AG04449 (cell line): ENCODE results near the gene DDX24.

ENCODE experiments used
- CTCF ChIA-PET: fragments of 350-600 bp; formaldehyde crosslinking; extraction: SDS; loops from one replicate; lab custom pipeline; 2021; ENCODE audit warnings: antibody characterized with exemption; lab: Yijun Ruan, JAX
- POLR2A ChIA-PET: fragments of 400-600, 350-600 bp; formaldehyde crosslinking; extraction: SDS; loops from one replicate; lab custom pipeline; 2020; ENCODE audit warnings: antibody characterized with exemption, inconsistent platforms; lab: Yijun Ruan, JAX
- DNase-seq: peaks from one replicate; pipeline ENCODE4 v3.0.0-alpha.2; 2010; ENCODE audit warnings: low read depth, low spot score
- H3K4me3 ChIP-seq: 2 replicates; pipeline ENCODE4 v1.5.1; 2011; ENCODE audit warnings: low read depth, mild to moderate bottlenecking, control low read depth, low read length
- TF ChIP-seq, protein P1 (sequence below): IDR thresholded peaks from one replicate; pipeline ENCODE4 v1.5.1; 2011; ENCODE audit warnings: mild to moderate bottlenecking, moderate library complexity, low read length, control low read depth, inconsistent platforms; ENCODE audit not compliant: insufficient read depth; ENCODE audit errors: missing control alignments

The DDX24 gene

DNA sequence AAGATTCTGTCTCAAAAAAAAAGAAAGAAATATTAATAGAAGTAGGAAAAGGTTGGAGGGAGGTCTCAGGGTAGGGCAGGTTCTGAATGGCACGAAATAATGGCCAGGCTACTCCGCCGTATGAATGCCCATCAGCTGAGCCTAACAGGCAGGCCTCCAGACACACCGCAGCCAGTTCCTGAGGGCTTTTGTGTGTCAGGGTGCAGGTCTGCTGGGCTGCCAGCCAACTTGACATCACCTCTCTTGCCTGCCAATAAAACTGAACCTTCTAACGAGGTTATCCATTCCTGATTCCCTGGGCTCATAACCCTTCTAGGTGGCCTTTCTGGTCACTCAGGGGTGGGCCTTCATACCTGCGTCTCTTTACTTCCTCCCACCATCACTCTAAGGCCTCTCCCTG is 32.5 kb upstream of the DDX24 start:
- POLR2A ChIA-PET = no interaction called here
- CTCF ChIA-PET = interaction anchor here (1.9 to 6.2 kb wide), 2 partner anchors 16 to 23 kb away, joined by 9 to 46 read pairs; partner anchors contain the start of gene IFI27L2
- TF ChIP-seq, protein P1, sequence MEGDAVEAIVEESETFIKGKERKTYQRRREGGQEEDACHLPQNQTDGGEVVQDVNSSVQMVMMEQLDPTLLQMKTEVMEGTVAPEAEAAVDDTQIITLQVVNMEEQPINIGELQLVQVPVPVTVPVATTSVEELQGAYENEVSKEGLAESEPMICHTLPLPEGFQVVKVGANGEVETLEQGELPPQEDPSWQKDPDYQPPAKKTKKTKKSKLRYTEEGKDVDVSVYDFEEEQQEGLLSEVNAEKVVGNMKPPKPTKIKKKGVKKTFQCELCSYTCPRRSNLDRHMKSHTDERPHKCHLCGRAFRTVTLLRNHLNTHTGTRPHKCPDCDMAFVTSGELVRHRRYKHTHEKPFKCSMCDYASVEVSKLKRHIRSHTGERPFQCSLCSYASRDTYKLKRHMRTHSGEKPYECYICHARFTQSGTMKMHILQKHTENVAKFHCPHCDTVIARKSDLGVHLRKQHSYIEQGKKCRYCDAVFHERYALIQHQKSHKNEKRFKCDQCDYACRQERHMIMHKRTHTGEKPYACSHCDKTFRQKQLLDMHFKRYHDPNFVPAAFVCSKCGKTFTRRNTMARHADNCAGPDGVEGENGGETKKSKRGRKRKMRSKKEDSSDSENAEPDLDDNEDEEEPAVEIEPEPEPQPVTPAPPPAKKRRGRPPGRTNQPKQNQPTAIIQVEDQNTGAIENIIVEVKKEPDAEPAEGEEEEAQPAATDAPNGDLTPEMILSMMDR = no peak

GRCh38 chr14:94113073-94113472 is 32.1 kb upstream of the DDX24 start:
- ChIA-PET CTCF (interaction anchor here (6.2 kb wide), 1 partner anchor 17 kb away, joined by 46 read pairs; the partner anchor contains the start of gene IFI27L2), POLR2A (no interaction called here)
- H3K4me3 ChIP-seq = no peak overlapping the region
- TF ChIP-seq, protein P1 = no peak
- DNase-seq = no peak

More for the DNA sequence above, 32.5 kb upstream of the DDX24 start:
- no peak overlapping the region for H3K4me3 ChIP-seq
- DNase-seq = no peak

DNA sequence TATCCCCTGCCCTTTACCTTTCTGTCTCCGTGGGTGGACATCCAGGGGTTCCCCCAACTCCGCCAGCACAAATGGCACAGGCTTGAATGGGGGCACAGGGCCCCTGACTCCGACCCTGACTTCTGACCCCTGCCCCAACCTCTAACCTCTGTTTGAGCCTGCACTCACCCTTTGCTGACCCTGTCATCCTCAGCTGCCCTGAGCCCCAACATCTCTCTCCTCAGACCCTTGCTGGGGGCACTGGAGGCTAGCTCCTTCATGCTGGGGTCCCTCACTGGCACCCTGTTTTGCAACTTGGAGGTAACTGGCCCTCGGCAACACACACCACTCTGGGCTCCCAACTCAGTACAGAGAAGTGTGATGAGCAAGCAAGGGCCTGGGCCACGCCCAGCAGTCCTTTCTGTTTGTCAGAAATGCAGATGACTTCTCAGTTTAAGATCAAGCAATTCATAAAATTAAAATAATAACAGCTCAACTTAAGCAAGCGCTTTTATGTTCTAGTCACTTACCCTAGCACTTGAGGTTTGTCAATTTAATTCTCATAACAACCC is 31.6 kb upstream of the DDX24 start:
- DNase-seq = no peak
- H3K4me3 ChIP-seq = no peak overlapping the region
- CTCF ChIA-PET = interaction anchor here (6.2 kb wide), 1 partner anchor 17 kb away, joined by 46 read pairs; the partner anchor contains the start of gene IFI27L2
- TF ChIP-seq, protein P1 = no peak
- POLR2A ChIA-PET = no interaction called here

DNA sequence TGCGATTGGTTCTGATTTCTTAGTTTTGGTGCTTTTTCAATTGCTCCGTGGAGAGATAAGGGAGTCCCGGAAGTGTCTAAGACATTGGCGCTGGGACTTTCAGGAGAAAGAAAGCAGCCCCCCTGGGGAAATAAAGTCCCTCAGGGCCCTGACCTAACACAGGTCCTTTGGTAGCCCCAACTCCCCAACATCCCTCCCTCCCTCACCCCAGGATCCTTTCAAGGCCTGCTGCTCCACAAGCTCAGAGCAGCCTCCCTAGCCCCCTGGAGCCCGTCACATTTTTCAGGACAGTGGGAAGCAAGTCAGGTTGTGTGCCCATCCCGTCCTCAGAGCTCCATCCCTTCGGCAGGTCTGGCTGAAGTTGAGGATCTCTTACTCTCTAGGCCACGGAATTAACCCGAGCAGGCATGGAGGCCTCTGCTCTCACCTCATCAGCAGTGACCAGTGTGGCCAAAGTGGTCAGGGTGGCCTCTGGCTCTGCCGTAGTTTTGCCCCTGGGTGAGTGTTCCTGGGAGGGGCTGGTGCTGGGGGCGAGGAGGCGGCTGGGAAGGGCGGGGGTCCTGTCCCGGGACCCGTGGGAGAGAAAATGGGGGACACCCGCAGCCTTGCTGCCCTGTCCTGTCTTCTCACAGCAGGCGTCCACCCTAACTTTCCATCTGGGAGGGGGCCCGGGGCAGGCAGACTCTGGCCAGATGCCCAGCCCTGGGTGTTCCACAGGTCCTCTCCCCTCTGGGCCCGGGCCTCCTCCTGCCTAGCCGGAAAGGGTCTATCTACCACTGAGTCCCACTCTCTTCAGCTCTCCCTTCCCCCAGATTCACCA is 30.5 kb upstream of the DDX24 start:
- POLR2A ChIA-PET = no interaction called here
- TF ChIP-seq, protein P1 = no peak
- no peak for DNase-seq
- H3K4me3 ChIP-seq = no peak overlapping the region
- CTCF ChIA-PET = interaction anchor here (1.1 to 6.2 kb wide), 3 partner anchors 18 to 76 kb away, joined by 3 to 46 read pairs (median 3); partner anchors contain the start of gene IFI27L2

GRCh38 chr14:94110552-94111181 is 29.7 kb upstream of the DDX24 start, which contains the start of gene IFI27:
Gene IFI27 (plus strand): TSS chr14:94110736.
- no peak within 1 kb of the TSS for H3K4me3 ChIP-seq
- TF ChIP-seq, protein P1 = no peak
- ChIA-PET CTCF (interaction anchor here (1.1 to 6.2 kb wide), 4 partner anchors 19 to 75 kb away, joined by 3 to 46 read pairs (median 4); partner anchors contain the start of gene IFI27L2), POLR2A (no interaction called here)
- no peak for DNase-seq

GRCh38 chr14:94109915-94110250 is 28.9 kb upstream of the DDX24 start:
- TF ChIP-seq, protein P1 = no peak
- ChIA-PET CTCF (interaction anchor here (1.4 kb wide), 1 partner anchor 27 kb away, joined by 5 read pairs; no protein-coding TSS in a partner anchor), POLR2A (no interaction called here)
- no peak overlapping the region for H3K4me3 ChIP-seq
- no peak for DNase-seq
